Hematopoietic multipotent progenitor cell treated with erythropoietin and hydrocortisone succinate and interleukin-3 and kit ligand, for 15 days (in vitro differentiated cells): ENCODE data around the gene PRKCB.
A peak's percentile ranks its signal among the peaks of the same experiment; 100 is the strongest.

Source experiments
- DNase-seq: peaks from one replicate; pipeline ENCODE4 v3.0.0-alpha.2; 2015; ENCODE audit warnings: low spot score

The PRKCB gene

GRCh38 chr16:23835390-23836077, at the start of gene PRKCB:
Gene PRKCB (plus strand): TSS chr16:23835983.
- DNase-seq, result peak; percentile 88

GRCh38 chr16:23786964-23787561, 48.7 kb upstream of the PRKCB start:
- no peak for DNase-seq

GRCh38 chr16:23788685-23789084, 47.1 kb upstream of the PRKCB start:
- no peak for DNase-seq

GRCh38 chr16:23795378-23795777, 40.4 kb upstream of the PRKCB start:
- no peak for DNase-seq

- DNase-seq, result no peak
These were observed 38.8 kb upstream of the PRKCB start for GRCh38 chr16:23796941-23797340.

GRCh38 chr16:23801378-23801777, 34.4 kb upstream of the PRKCB start:
- DNase-seq, result peak; percentile 64

- DNase-seq, result no peak
These were observed 33.0 kb upstream of the PRKCB start for GRCh38 chr16:23802776-23803175.

GRCh38 chr16:23803591-23804123, 32.1 kb upstream of the PRKCB start:
- DNase-seq, result peak; percentile 19

- no peak for DNase-seq
These were observed 28.8 kb upstream of the PRKCB start for GRCh38 chr16:23807028-23807427.

GRCh38 chr16:23821467-23821866, 14.3 kb upstream of the PRKCB start:
- no peak for DNase-seq

- DNase-seq, result no peak
These were observed 13.7 kb upstream of the PRKCB start for GRCh38 chr16:23821875-23822688.

- no peak for DNase-seq
These were observed 12.1 kb upstream of the PRKCB start for GRCh38 chr16:23823475-23824384.

- DNase-seq, result no peak
These were observed 10.9 kb upstream of the PRKCB start for GRCh38 chr16:23824909-23825308.

GRCh38 chr16:23826528-23827045, 9.2 kb upstream of the PRKCB start:
- no peak for DNase-seq

GRCh38 chr16:23827057-23827456, 8.7 kb upstream of the PRKCB start:
- DNase-seq, result no peak

- DNase-seq, result no peak
These were observed 6.3 kb upstream of the PRKCB start for GRCh38 chr16:23829454-23829853.

- DNase-seq, result no peak
These were observed 5.5 kb upstream of the PRKCB start for GRCh38 chr16:23830276-23830675.

GRCh38 chr16:23832882-23833281, 2.9 kb upstream of the PRKCB start:
- DNase-seq, result no peak

- no peak for DNase-seq
These were observed 2.3 kb upstream of the PRKCB start for GRCh38 chr16:23833504-23833903.

GRCh38 chr16:23833960-23834685, 1.7 kb upstream of the PRKCB start:
- no peak for DNase-seq

GRCh38 chr16:23836078-23836403, 258 bp downstream of the PRKCB start:
- DNase-seq, result no peak
